Stimulated activated CD8-positive, alpha-beta memory T cell treated with anti-CD3 and anti-CD28 coated beads, Interleukin-12 subunit alpha, Interleukin-12 subunit beta, amount 100 ng/mL, for 24 hours (primary cell): ENCODE results near the gene PSMC4.
A peak's percentile ranks its signal among the peaks of the same experiment; 100 is the strongest.

Experiments
- DNase-seq: peaks from one replicate; pipeline ENCODE4 v3.0.0-alpha.2; 2020; ENCODE audit errors: extremely low read depth

Gene PSMC4

GRCh38 chr19:39993605-39994004 is 22.6 kb downstream of the PSMC4 start:
- DNase-seq = no peak

- no peak for DNase-seq
These were observed 23.4 kb downstream of the PSMC4 start for GRCh38 chr19:39994361-39994760.

- DNase-seq = no peak
These were observed 24.8 kb downstream of the PSMC4 start for GRCh38 chr19:39995794-39996193.

GRCh38 chr19:39996218-39996810 is 25.3 kb downstream of the PSMC4 start:
- DNase-seq = no peak

GRCh38 chr19:39996811-39997637 is 26.1 kb downstream of the PSMC4 start, which contains the start of gene ZNF546:
TSS of gene ZNF546 (plus strand) at chr19:39997060. CDS start at chr19:39998327, 1,267 bp downstream.
- DNase-seq = peak; percentile 80

GRCh38 chr19:39997638-39998216 is 26.8 kb downstream of the PSMC4 start:
- DNase-seq = no peak

- no peak for DNase-seq
These were observed 27.5 kb downstream of the PSMC4 start for GRCh38 chr19:39998501-39998900.

- no peak for DNase-seq
These were observed 34.8 kb downstream of the PSMC4 start for GRCh38 chr19:40005691-40006272.

- no peak for DNase-seq
These were observed 35.3 kb downstream of the PSMC4 start for GRCh38 chr19:40006273-40006691.

- DNase-seq = no peak
These were observed 38.7 kb downstream of the PSMC4 start for GRCh38 chr19:40009674-40010073.

GRCh38 chr19:40013991-40014390 is 43.0 kb downstream of the PSMC4 start:
- no peak for DNase-seq

GRCh38 chr19:40023969-40024368 is 53.0 kb downstream of the PSMC4 start:
- DNase-seq = no peak

- DNase-seq = no peak
These were observed 55.1 kb downstream of the PSMC4 start for GRCh38 chr19:40025938-40026596.

GRCh38 chr19:40026597-40026970 is 55.6 kb downstream of the PSMC4 start:
- no peak for DNase-seq
